Effector CD8-positive, alpha-beta T cell (primary cell): Measurements from ENCODE around the gene RPA1.
"Not testable (repeated sequence)": the region's sequence is repeated elsewhere in the genome, so short reads cannot be mapped to it uniquely, and the experiment has no call there.

Experiments
- DNase-seq: peaks from one replicate; lab custom pipeline; 2025; lab: John Stamatoyannopoulos, UW

Gene RPA1

DNA sequence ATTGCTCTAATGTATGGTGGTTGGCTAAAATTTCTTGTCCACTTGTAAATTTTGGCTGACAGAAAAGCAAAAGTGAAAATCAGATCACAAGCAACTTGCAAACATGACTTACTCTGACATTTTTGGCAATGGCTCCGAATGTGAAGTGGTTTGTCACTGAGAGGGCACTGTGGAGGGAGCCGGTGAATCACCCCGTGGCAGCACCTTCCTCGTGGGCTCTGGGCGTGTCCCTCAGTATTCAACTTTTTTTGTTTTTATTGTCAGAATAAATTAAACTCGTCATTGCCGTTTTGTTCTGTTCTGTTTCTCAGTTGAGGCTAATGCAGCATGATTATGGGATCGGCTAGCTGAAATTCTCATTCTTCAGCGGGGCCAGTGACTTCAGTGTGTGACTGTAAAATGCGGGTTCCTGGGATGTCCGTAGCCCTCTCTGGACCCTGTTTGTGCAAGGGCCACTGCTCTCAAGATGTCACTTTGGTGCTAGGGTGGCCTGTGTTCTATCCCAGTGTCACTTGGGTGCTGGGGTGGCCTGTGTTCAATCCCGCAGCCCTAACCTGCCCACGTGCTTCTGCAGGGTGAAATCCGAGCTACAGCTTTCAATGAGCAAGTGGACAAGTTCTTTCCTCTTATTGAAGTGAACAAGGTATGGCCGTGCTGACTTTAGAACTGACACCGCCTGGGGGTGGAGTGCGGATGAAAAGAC, 48.8 kb downstream of the RPA1 start:
- DNase-seq = no peak

DNA sequence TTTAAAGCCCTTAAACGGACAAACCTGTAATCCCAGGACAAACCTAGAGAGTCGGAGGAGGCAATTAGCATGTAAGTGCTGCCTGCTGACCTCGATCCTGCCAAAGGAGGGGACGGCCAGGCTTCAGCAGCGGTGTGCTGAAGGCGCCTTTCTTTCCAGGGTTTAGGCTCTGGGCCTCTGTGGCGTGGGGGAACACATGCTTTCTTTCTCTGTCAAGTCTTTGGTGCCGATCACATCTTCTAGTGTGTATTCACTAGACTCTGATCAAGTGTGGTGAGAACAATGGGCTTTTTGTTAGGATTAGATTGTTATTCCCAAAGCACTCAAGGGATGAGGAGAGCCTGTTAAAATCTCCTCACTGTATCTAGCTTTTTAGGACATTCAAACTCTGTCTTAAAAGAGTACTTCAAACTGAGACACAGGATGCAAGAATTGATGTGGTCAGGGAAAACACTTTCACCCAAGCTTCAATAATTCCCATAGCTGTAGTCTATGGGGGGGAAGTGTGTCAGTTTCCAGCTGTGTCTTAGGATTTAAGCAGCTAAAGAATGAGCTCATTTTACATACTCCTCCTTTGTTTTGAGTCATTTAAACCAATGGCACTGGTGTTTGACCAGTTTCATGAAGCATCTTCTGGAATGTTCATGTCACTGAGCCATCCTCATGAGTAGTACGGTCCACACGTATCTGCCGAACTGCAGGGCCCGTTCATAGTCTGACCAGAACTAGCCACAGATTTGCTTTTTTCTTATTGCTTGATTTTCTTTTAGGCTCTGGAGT, 51.2 kb downstream of the RPA1 start:
- no peak for DNase-seq

DNA sequence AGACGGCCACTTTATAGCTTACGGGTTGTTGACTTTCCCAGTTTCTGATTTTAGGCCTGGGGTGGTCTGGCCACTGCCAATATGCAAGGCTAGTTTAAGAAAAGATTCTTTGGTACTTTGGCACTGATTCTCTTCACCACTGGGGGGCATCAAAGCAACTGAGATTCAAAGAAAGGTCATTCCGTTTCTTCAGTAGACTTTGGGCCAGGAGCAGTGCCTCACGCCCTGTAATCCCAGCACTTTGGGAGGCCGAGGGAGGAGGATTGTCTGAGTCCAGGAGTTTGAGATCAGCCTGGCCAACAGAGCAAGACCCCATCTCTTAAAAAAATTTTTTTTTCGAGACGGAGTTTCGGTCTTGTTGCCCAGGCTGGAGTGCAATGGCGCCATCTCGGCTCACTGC, 53.0 kb downstream of the RPA1 start:
- DNase-seq = no peak

DNA sequence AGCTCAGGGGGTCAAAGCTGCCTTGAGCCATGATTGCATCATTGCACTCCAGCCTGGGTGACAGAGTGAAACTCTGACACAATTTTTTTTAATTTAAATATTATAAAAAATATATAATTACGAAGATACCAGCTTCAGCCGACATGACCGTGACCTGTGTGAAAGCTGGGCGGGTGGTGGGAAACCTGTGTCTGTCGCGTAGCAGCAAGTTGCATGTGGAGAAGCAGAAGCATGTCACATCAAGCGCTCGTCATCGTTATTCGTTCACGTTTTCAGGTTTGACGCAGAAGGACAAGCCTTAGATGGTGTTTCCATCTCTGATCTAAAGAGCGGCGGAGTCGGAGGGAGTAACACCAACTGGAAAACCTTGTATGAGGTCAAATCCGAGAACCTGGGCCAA, 53.7 kb downstream of the RPA1 start:
- DNase-seq = no peak

DNA sequence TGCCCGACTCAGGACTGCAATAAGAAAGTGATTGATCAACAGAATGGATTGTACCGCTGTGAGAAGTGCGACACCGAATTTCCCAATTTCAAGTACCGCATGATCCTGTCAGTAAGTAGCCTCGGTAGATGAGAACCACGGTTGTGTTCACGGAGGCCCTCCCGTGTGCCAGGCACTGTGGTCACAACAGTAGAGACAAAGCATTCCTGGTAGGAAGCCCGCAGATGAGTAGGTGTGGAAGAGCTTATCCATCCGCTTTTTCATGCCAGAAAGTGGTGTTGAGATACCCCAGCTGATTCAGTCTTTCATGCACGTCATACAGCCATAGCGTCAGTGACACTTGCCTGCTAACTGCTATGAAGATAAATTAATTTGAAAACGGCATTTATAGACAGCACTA, 58.9 kb downstream of the RPA1 start:
- no peak for DNase-seq

DNA sequence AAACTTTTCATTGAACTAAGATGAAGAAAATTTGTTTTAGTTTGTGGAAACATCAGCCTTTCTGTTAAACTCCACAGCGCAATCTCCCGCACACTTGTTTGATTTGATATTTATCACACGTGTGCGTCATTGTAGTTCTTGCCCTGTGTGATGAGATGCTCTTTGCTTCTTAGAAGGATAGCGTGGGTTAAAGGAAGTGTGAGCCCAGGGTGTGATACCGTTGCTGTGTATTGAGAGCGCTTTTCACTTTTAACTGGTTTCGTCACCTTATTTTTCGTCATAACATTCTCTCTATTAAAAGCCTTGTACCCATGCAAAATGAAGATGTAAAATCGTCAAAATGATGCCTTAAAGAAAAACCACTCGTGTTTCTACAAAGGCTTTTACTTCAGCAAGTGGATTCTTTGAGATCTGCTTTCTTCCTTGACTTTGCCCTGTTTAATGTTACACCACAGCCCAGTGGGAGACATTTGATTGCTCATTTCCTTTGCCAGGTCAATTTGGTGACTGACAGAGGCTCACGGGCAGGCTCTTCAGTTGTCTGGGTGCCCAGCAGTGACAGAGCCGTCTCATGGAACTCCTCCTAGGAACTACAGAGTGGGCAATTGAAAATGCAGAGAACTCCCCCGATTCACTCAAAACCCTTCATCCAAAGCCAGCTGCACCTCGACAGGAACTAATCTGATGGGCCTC, 61.1 kb downstream of the RPA1 start:
- no peak for DNase-seq

DNA sequence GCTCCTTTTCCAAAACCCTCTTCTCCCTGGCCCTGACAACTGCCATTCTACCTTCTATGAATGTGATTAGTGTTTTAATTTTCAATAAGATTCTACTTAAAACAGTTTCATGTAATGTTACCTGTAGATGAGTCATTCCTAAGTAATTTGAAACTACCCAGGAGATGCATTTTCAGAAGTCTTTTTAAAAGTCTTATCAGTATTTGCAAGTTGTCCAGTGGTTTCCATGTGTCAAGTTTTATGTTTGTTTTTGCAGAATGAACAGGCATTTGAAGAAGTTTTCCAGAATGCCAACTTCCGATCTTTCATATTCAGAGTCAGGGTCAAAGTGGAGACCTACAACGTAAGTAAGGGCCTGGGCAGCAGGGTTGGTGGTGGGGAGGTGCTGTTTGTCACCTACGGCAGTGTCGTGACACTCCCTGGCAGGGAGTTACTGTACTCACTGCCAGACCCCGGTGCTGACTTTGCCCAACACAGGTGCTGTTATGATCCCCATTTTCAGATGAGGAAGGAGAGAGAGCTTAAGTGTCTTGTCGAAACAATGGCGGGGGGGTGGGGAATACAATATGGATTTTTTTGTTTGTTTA, 65.0 kb downstream of the RPA1 start:
- DNase-seq = no peak

DNA sequence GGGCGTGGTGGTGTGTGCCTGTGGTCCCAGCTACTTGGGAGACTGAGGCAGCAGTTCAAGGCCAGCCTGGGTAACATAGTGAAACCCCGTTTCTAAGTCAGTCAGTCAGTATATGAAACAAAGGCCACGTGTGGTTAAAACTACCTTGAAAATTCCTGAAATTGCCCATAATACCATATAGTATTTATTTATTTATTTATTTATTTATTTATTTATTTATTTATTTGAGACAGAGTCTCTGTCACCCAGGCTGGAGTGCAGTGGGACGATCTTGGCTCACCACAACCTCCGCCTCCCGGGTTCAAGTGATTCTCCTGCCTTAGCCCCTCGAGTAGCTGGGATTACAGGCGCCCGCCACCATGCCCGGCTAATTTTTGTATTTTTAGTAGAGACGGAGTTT, 65.7 kb downstream of the RPA1 start:
- not testable (repeated sequence) for DNase-seq

DNA sequence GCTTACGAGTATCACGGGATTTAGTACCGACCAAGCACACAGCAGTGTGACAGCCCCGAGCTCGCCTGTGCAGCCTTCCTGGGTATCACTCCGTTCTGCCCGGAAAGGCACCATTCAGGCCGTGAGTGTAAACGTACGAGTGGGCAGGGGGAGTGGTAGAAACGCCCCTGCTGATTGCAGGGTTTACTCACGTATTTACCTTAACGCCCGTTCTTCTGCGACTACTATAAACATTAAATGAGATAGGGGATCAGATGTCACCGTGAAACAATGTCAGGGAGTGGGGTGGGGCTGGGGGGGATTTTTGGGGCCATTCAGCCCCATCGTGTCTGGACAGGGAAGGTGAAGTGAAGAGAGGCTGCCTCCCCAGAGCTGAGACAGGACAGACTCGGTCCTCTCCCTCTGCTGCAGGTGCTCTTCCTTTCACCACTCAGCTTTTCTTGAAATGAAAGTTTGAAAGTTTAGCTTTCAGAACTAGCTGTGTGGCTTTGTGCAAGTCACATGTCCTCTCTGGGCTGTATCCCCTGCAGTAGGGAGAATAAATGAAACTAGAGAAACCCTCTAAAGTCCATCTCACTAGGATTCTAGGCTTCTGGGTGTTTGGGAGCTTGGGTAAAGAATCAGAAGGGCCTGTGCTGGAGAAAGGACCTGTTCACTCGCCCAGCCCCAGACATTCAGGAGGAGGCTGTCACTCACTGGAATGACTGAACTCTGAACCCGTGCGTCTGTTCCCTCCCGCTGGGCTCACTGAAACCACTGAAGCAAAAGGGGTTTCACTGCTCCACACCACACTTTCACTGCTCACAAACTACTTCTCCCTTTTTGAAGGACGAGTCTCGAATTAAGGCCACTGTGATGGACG, 66.7 kb downstream of the RPA1 start:
- DNase-seq = no peak

DNA sequence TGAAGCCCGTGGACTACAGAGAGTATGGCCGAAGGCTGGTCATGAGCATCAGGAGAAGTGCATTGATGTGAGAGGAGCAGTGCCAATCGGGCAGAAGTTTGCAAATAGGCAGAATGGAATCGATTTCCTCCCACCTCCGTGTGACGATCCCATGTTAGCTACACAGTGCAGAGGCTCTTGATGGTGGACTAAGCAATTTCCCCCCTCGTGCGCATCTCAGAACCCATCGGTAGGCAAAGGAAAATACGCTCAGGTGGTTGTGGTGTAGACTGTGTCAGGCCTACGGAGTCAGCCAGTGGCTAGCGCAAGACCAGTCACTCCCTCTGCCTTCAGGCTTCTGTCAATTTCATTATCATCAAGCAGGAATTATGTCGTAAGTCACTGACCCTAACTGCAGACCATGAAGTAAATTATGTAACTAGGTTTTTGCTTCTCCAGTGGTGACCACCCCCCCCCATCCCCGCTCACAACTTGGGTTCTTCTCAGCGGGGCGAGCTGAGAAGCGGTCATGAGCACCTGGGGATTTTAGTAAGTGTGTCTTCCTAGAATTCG, 67.4 kb downstream of the RPA1 start:
- no peak for DNase-seq

DNA sequence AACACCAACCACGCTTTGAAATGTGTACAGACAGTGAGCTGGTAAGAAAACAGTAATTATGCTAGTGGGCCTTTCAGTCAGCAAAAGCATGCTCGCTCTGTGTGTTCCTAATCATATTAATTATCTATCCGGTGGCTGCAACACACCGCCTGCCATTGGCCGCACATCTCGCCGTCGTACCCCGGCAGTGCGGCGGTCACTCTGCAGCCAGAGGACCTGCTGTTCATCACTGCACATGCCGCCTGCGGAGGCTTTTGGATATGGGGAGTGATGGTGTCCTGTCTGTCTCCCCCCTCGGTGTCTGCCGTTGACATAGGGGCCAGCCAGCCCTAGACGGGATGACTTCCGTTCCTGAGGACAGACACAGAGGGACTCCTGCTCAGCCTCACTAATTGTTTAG, 68.5 kb downstream of the RPA1 start:
- no peak for DNase-seq

DNA sequence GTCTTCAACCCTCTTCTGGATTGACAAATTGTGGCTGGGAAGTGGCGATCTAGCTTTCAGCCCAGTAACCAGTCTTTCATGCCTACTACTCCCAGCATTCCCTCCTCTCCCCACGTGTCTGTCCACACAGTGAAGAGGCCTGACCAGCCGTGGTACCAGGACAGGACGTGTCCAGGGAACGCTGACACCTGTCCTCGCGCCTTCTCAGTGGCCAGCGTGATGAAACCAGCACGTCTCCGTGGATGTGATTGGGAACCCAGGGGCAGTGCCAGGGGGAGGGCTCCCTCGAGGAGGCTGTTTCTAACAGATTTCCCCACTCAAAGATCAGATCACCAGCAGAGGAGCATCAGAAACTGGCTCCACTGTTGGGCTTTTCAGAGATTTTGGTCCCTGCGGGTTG, 69.1 kb downstream of the RPA1 start:
- DNase-seq = no peak

DNA sequence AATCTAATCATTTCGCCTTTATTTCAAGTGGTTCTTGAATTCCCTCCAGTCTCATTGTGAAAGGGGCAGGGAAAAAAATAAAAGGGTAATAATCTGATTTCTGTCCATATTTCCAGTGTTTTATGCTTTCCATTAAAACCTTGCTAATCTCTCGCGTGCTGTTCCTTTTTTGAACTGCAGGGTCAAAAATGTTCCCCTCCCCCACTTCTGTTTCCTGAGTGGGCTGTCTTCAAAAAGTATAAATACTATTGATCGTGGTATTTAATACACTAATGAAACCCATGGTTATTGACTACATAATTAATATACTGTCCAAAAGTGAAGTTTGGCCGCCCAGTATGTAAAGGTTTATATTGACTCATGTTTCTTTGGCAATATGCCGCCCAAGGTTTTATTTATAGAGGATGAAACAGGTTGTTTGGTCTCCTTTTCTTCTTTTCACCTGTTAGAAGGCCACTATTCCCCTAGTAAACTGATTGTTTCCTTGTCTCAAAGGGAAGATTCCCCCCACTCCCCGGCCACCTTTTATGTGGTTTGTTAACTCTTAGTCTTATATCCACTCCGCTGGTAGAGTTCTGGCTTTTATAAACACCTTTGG, 69.7 kb downstream of the RPA1 start:
- DNase-seq = no peak

DNA sequence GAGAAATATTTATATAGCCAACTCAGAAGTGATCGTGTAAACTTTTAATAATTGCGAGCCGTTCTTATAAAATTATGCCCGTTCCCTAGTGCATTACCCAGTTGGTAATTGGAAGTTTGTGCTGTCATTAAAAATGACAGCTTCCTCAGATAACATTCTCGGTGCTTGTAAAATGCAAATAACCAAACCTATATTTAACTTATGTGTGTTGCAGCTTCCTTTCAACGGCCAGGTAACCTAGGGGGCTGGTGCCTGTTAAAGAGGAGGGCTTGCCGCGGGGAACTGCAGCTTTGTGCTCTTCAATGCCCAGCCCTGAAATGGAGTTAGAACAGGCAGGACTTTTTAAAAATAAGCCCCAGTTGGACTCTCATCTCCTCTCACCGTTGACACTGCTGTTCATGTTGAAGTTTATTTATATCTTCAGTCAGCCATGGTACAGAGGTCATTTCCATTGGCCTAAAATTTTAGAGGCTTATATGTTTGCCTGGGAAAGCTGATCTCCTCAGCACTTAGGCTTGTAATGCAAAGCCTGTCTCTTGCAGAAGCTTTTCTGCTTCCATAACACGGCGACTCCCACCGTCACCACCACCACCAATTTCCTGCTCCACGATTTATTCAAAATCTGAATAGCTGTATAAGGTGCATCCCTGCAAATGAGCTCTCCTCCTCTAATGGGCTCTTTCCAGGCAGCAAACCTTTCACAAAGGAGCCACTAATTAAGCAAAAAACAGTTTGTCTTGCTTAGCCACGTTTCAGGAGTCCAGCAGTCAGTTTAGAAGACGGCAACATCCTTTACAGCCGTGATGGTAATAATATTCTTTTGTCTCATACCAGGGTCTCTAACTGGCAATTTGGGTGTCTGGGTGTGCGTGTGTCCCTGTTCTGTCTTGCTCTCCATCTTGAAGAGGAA, 74.7 kb downstream of the RPA1 start:
- DNase-seq = no peak

DNA sequence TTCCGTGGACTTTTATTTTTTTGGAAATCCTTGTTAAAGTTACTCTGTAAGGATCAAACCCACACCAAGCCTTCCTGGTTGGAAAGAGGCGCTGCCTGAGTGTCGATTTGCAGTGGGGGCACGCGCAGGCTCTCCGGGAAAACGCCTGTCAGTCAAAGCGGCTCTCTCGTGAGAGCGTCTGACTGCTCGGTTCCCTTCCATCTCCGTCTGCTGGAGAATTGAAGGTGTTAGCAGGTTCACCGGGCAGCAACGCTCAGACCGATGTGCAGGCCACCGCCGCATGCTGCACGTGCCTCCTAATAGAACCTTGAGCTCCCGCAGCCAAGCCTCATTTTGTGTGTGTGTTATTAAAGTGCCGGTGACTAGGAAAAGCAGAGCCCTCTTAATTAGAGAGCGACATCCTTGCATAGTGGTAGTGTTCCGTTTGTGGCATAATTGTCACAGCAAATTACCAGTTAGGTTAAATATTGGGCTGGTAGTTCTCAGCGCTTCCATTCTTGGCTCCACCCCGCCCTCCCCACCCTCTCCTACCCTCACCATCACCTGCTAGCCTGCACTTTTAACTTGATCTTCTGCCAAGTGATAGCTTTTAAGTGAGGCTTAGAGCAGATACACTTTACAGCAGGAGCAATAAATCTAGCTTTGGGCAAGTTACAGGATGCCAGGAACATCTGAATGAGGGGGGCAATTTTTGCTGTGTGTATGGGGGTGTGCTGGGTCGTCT, 75.5 kb downstream of the RPA1 start:
- no peak for DNase-seq

DNA sequence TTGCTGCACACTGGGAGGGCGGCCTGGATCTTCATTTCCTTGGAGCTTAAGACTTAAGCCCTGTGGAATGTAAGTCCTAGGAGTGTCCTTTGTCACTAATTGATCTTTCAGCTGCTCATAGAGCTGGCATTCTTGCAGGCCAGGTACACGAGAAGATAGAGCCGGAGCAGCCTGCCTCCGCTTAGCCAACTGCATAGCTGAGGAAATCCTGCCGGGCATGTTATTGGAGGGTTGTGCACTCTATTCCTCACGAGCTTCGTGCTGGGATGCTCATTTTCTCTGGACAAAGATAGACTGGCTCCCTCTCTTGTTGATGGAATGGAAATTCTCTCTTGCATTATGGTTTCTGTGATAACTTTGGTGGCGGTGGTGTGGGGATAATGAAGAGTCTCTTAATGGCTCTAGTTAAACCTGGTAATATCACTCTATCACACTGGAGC, 76.9 kb downstream of the RPA1 start:
- no peak for DNase-seq

DNA sequence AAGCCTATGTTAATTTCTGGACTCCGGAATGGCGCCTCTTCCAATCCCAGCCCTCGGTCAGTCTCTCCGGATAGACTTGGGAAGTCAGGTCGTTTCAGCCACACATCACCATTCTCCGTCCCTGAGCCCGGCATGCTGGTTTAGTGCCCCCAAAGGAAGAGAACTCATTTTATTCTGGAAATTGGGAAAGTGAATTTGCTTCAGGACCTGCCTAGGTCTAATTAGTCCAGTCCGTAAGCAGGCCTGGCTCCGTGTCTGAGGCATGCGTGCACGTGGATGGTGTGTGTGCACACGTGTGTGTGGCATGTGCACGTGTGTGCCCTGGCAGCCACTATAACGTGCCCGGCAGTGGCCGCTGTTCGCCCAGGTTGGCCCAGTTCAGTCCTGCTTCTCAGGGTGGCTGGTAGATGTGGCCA, 77.4 kb downstream of the RPA1 start:
- no peak for DNase-seq

DNA sequence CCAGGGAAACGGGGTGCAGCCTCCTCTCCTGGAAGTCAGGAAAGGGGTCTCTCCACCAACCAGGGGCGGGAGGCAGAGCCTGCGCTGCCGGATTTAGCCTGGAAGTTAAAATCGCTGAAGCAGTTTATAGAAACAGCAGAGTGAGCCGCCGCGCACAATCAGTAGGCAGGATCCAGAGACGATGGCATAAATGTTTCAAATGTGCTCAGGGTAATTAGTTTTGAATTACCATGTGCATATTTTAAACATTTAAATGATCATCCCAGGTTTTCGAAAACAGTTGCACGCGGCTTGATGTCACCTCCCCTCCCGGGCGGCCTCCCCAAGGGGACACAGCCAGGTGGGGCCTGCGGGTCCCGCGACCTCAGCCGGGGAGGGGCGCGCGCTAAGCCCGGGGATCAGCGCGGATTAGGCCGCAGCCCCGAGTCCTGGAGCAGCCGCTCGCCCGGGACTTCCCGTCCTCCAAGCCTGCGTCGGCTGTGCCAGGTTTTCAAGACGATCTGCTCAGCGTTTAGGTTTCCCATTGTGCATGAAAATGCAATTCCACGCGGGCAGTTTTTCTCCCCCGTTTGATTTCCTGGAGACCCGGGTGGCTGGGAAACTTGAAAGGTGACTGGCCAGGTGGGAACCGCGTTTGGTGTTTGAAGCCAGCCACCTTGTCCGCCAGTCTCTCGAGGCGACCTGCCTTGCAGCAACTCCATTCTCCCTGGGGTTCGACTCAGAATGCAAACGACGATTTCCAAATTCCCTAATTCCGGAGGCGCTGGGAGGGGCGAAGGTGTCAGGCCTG, 78.3 kb downstream of the RPA1 start:
- no peak for DNase-seq
